WTC11 (cell line): ENCODE data around the gene MNDA. TPM values are rescaled to one million over a fixed set of nuclear protein-coding genes. Genes with fewer than 3 reads are reported as not detected.

Experiments
- ATAC-seq: fragments of 200-7000 bp; cut with Tn5 transposase; 2 replicates; pipeline ENCODE4 v1.10.0; 2021; ENCODE audit warnings: mild to moderate bottlenecking, moderate library complexity
- CTCF ChIA-PET: fragments of 300-600 bp; sonication (Branson Sonifier 250); formaldehyde crosslinking; loops from one replicate; lab custom pipeline; 2021; ENCODE audit warnings: antibody characterized with exemption; lab: Charles Lee
- POLR2A ChIA-PET: fragments of 350-600 bp; sonication (Branson Sonifier 250); formaldehyde crosslinking; loops from one replicate; lab custom pipeline; 2021; ENCODE audit warnings: antibody characterized with exemption; lab: Charles Lee
- DNase-seq: peaks from one replicate; pipeline ENCODE4 v3.0.0; 2021; ENCODE audit warnings: low spot score
- H3K27ac Mint-ChIP-seq: 2 replicates; pipeline ENCODE4 v1.8.0; 2021; ENCODE audit warnings: mixed read lengths
- H3K27me3 Mint-ChIP-seq: 2 replicates; pipeline ENCODE4 v1.8.0; 2021; ENCODE audit warnings: low read depth, mild to moderate bottlenecking, moderate library complexity, mixed read lengths
- H3K36me3 Mint-ChIP-seq: 2 replicates; pipeline ENCODE4 v1.8.0; 2021; ENCODE audit warnings: mixed read lengths
- H3K4me1 Mint-ChIP-seq: 2 replicates; pipeline ENCODE4 v1.8.0; 2022; ENCODE audit warnings: mixed read lengths
- H3K4me3 Mint-ChIP-seq: 2 replicates; pipeline ENCODE4 v1.8.0; 2021; ENCODE audit warnings: mild to moderate bottlenecking, moderate library complexity, mixed read lengths
- H3K9me3 Mint-ChIP-seq: 2 replicates; pipeline ENCODE4 v1.8.0; 2021; ENCODE audit warnings: mixed read lengths
- ARID4B ChIP-seq: sonication (generic); formaldehyde crosslinking; IDR thresholded peaks from 2 replicates; pipeline ENCODE4 v1.8.0; 2023; ENCODE audit warnings: missing genetic modification reagents, mild to moderate bottlenecking, borderline replicate concordance
- ATF1 ChIP-seq: sonication (generic); formaldehyde crosslinking; IDR thresholded peaks from 2 replicates; pipeline ENCODE4 v1.8.1; 2023; ENCODE audit warnings: mild to moderate bottlenecking, moderate library complexity, missing genetic modification reagents
- ATF6 ChIP-seq: sonication (generic); formaldehyde crosslinking; IDR thresholded peaks from 2 replicates; pipeline ENCODE4 v1.8.1; 2023; ENCODE audit warnings: mild to moderate bottlenecking, missing genetic modification reagents
- EMX1 ChIP-seq: fragments of 250-450 bp; sonication (Bioruptor Pico); IDR thresholded peaks from 2 replicates; pipeline ENCODE4 v1.8.0; 2021; ENCODE audit warnings: mild to moderate bottlenecking
- FOXP1 ChIP-seq: sonication (generic); formaldehyde crosslinking; IDR thresholded peaks from 2 replicates; pipeline ENCODE4 v1.8.0; 2022; ENCODE audit warnings: missing genetic modification reagents, mild to moderate bottlenecking, moderate library complexity, borderline replicate concordance
- GABPB1 ChIP-seq: sonication (generic); formaldehyde crosslinking; IDR thresholded peaks from 2 replicates; pipeline ENCODE4 v1.8.1; 2023; ENCODE audit warnings: mild to moderate bottlenecking, missing genetic modification reagents
- GTF2I ChIP-seq: fragments of 250-450 bp; sonication (Bioruptor Pico); conservative IDR thresholded peaks from 2 replicates; pipeline ENCODE4 v1.4.0; 2021; ENCODE audit warnings: mild to moderate bottlenecking
- HMGXB4 ChIP-seq: sonication (generic); formaldehyde crosslinking; IDR thresholded peaks from 2 replicates; pipeline ENCODE4 v1.8.1; 2023; ENCODE audit warnings: mild to moderate bottlenecking, moderate library complexity, missing genetic modification reagents
- IRF2 ChIP-seq: sonication (generic); formaldehyde crosslinking; IDR thresholded peaks from 2 replicates; pipeline ENCODE4 v1.8.0; 2022; ENCODE audit warnings: low read depth, missing genetic modification reagents, borderline replicate concordance
- MYBL2 ChIP-seq: sonication (generic); formaldehyde crosslinking; IDR thresholded peaks from 2 replicates; pipeline ENCODE4 v1.8.1; 2023; ENCODE audit warnings: mild to moderate bottlenecking, moderate library complexity, missing genetic modification reagents
- NFE2L1 ChIP-seq: sonication (generic); formaldehyde crosslinking; IDR thresholded peaks from 2 replicates; pipeline ENCODE4 v1.8.1; 2023; ENCODE audit warnings: missing genetic modification reagents
- NR3C1 ChIP-seq: sonication (generic); formaldehyde crosslinking; conservative IDR thresholded peaks from 2 replicates; pipeline ENCODE4 v1.8.1; 2023; ENCODE audit warnings: low read depth, mild to moderate bottlenecking, missing genetic modification reagents
- OVOL2 ChIP-seq: fragments of 250-450 bp; sonication (Bioruptor Pico); IDR thresholded peaks from 2 replicates; pipeline ENCODE4 v1.9.0; 2021; ENCODE audit warnings: mild to moderate bottlenecking, borderline replicate concordance
- PRDM15 ChIP-seq: sonication (generic); formaldehyde crosslinking; IDR thresholded peaks from 2 replicates; pipeline ENCODE4 v1.8.0; 2022; ENCODE audit warnings: missing genetic modification reagents
- TEAD4 ChIP-seq: sonication (generic); formaldehyde crosslinking; IDR thresholded peaks from 2 replicates; pipeline ENCODE4 v1.8.0; 2022; ENCODE audit warnings: mild to moderate bottlenecking, missing genetic modification reagents
- USF2 ChIP-seq: sonication (generic); formaldehyde crosslinking; IDR thresholded peaks from 2 replicates; pipeline ENCODE4 v1.8.1; 2023; ENCODE audit warnings: mild to moderate bottlenecking, missing genetic modification reagents, moderate library complexity
- ZBTB21 ChIP-seq: sonication (generic); formaldehyde crosslinking; IDR thresholded peaks from 2 replicates; pipeline ENCODE4 v1.8.1; 2023; ENCODE audit warnings: mild to moderate bottlenecking, missing genetic modification reagents, borderline replicate concordance
- ZMAT4 ChIP-seq: fragments of 250-450 bp; sonication (Bioruptor Pico); IDR thresholded peaks from 2 replicates; pipeline ENCODE4 v1.9.0; 2021; ENCODE audit warnings: mild to moderate bottlenecking
- ZNF138 ChIP-seq: sonication (generic); formaldehyde crosslinking; conservative IDR thresholded peaks from 2 replicates; pipeline ENCODE4 v1.8.1; 2022; ENCODE audit warnings: mild to moderate bottlenecking, moderate library complexity, missing genetic modification reagents
- total RNA-seq: library from RNA; stranded (reverse); gene quantifications from 3 replicates; pipeline ENCODE4 v1.2.3, GENCODE V29; 2021

MNDA gene
- total RNA-seq, 1 experiment from 2014 or later: 0.09 TPM

GRCh38 chr1:158810311-158810710 lies 20.8 kb upstream of the MNDA start (continued):
- no peak for TF ChIP-seq PRDM15 (CRISPR knock-in tag)
- no peak for TF ChIP-seq TEAD4 (CRISPR knock-in tag)
- TF ChIP-seq IRF2 (CRISPR knock-in tag): no peak
- TF ChIP-seq GABPB1 (CRISPR knock-in tag): no peak
- no peak for TF ChIP-seq FOXP1 (CRISPR knock-in tag)

- H3K27ac Mint-ChIP-seq: no peak overlapping the region
- peaks cover 3% of the 10 kb centered on the region; the same call in 1 of the 2 replicates for H3K27me3 Mint-ChIP-seq
Observed at GRCh38 chr1:158812336-158812735, 18.8 kb upstream of the MNDA start.

More at GRCh38 chr1:158812336-158812735, 18.8 kb upstream of the MNDA start:
- Mint-ChIP-seq H3K4me1 (no peaks in the 10 kb centered on the region), H3K9me3 (no peaks in the 10 kb centered on the region), H3K36me3 (no peaks in the 10 kb centered on the region), H3K4me3 (no peak overlapping the region)
- CTCF ChIA-PET: no interaction called here
- no peak for TF ChIP-seq ATF1 (CRISPR knock-in tag)
- TF ChIP-seq MYBL2 (CRISPR knock-in tag): no peak
- TF ChIP-seq OVOL2 (CRISPR knock-in tag): no peak
- TF ChIP-seq EMX1 (CRISPR knock-in tag): no peak
- no peak for TF ChIP-seq NFE2L1 (CRISPR knock-in tag)
- TF ChIP-seq USF2 (CRISPR knock-in tag): no peak
- no peak for TF ChIP-seq GTF2I
- TF ChIP-seq FOXP1 (CRISPR knock-in tag): no peak
- TF ChIP-seq ZNF138 (CRISPR knock-in tag): no peak
- no peak for TF ChIP-seq ARID4B (CRISPR knock-in tag)
- TF ChIP-seq HMGXB4 (CRISPR knock-in tag): no peak
- TF ChIP-seq ZMAT4 (CRISPR knock-in tag): no peak
- no peak for TF ChIP-seq ZBTB21
- TF ChIP-seq NR3C1 (CRISPR knock-in tag): no peak
- TF ChIP-seq ATF6 (CRISPR knock-in tag): no peak
- DNase-seq (no peak), ATAC-seq (no peak)
- POLR2A ChIA-PET: no interaction called here
